GM12878 (cell line): ENCODE measurements around the gene BEAN1. TPM values are rescaled to one million over a fixed set of nuclear protein-coding genes. Genes with fewer than 3 reads are reported as not detected.

Experiments
- ATAC-seq: fragments of 200-7000 bp; cut with Tn5 transposase; 3 replicates; pipeline ENCODE4 v1.9.1; 2020; ENCODE audit warnings: mild to moderate bottlenecking, moderate library complexity
- BruUV-seq: library from RNA; stranded (reverse); fragments of 400-500 nt; replicated peaks from 2 replicates; lab custom pipeline; 2021; lab: Mats Ljungman, UMichigan
- CTCF ChIA-PET: fragments of 300-600 bp; sonication (Branson Sonifier 250); formaldehyde crosslinking; extraction: SDS; loops from one replicate; lab custom pipeline; 2021; ENCODE audit warnings: inconsistent platforms; lab: Yijun Ruan, JAX
- POLR2A ChIA-PET: fragments of 350-600 bp; formaldehyde crosslinking; extraction: SDS; loops from one replicate; lab custom pipeline; 2021; ENCODE audit warnings: inconsistent platforms; lab: Charles Lee
- RAD21 ChIA-PET: fragments of 300-600 bp; sonication (Branson Sonifier 250); formaldehyde crosslinking; loops from one replicate; lab custom pipeline; 2023; ENCODE audit warnings: antibody characterized with exemption; ENCODE audit not compliant: unreplicated experiment; lab: Charles Lee
- SMC1A ChIA-PET: fragments of 300-600 bp; sonication (Branson Sonifier 250); formaldehyde crosslinking; loops from one replicate; lab custom pipeline; 2023; ENCODE audit not compliant: unreplicated experiment, uncharacterized antibody; lab: Charles Lee
- DNase-seq: peaks from one replicate; pipeline ENCODE4 v3.0.0-alpha.2; 2011; ENCODE audit warnings: low read depth, low spot score
- FAIRE-seq: peaks from 3 replicates; lab custom pipeline; 2011; peaks lifted over from hg19 to GRCh38; lab: Jason Lieb, UNC
- H2AFZ ChIP-seq: 2 replicates; pipeline ENCODE4 v1.6.0; 2011; ENCODE audit warnings: low read depth, low read length, control low read depth; ENCODE audit not compliant: control insufficient read depth
- H3K27ac ChIP-seq: 2 replicates; pipeline ENCODE4 v1.5.1; 2011; ENCODE audit warnings: control low read depth; ENCODE audit not compliant: control insufficient read depth, insufficient read depth
- H3K27me3 ChIP-seq, 2 experiments: replicated peaks in 1 of 2; 2 replicates each; pipeline versions ENCODE4 v1.6.0 to v1.6.1; 2011; ENCODE audit warnings: low read length in 1 of 2; ENCODE audit not compliant: control insufficient read depth in 2 of 2, insufficient read depth in 2 of 2
- H3K36me3 ChIP-seq, 2 experiments: 2 replicates each; pipeline ENCODE4 v1.5.1; 2011; ENCODE audit warnings: low read length in 1 of 2; ENCODE audit not compliant: control insufficient read depth in 2 of 2, insufficient read depth in 2 of 2
- H3K4me1 ChIP-seq: 2 replicates; pipeline ENCODE4 v1.6.1; 2011; ENCODE audit warnings: mild to moderate bottlenecking, low read length, moderate library complexity, mixed read lengths; ENCODE audit not compliant: control insufficient read depth, insufficient read depth
- H3K4me2 ChIP-seq: 2 replicates; pipeline ENCODE4 v1.6.0; 2011; ENCODE audit warnings: control low read depth; ENCODE audit not compliant: control insufficient read depth, insufficient read depth
- H3K4me3 ChIP-seq: fragments of 200-600 bp; sonication (generic); 2 replicates; pipeline ENCODE4 v1.5.1; 2016
- H3K79me2 ChIP-seq: 2 replicates; pipeline ENCODE4 v1.6.0; 2011; ENCODE audit warnings: low read length; ENCODE audit not compliant: control insufficient read depth, insufficient read depth
- H3K9ac ChIP-seq: 2 replicates; pipeline ENCODE4 v1.8.0; 2011; ENCODE audit warnings: low read length, control low read depth, mixed read lengths; ENCODE audit not compliant: control insufficient read depth, insufficient read depth
- H3K9me3 ChIP-seq: replicated peaks from 3 replicates; pipeline ENCODE4 v1.5.1; 2011; ENCODE audit warnings: mild to moderate bottlenecking, low read length; ENCODE audit not compliant: control insufficient read depth, insufficient read depth
- H4K20me1 ChIP-seq: 2 replicates; pipeline ENCODE4 v1.6.0; 2011; ENCODE audit not compliant: control insufficient read depth, insufficient read depth
- BMI1 ChIP-seq: fragments of 450-650 bp; IDR thresholded peaks from 2 replicates; pipeline ENCODE4 v1.6.1; 2016; ENCODE audit warnings: mild to moderate bottlenecking, moderate library complexity, borderline replicate concordance
- CREM ChIP-seq: IDR thresholded peaks from 2 replicates; pipeline ENCODE4 v1.6.1; 2014; ENCODE audit warnings: antibody characterized with exemption, low read depth
- EP300 ChIP-seq, 2 experiments: fragments of 150-350 bp in 1 of 2; IDR thresholded peaks; 2 replicates each; pipeline ENCODE4 v1.6.1; 2011 to 2012; ENCODE audit warnings: low read depth in 2 of 2, low read length in 2 of 2, borderline replicate concordance in 1 of 2, improper control_type of control experiment in 1 of 2, inconsistent platforms in 1 of 2; ENCODE audit not compliant: control insufficient read depth in 1 of 2
- IKZF1 ChIP-seq: fragments of 450-650 bp; conservative IDR thresholded peaks from 2 replicates; pipeline ENCODE4 v1.6.1; 2017; ENCODE audit warnings: antibody characterized with exemption, mild to moderate bottlenecking
- KAT2A ChIP-seq: conservative IDR thresholded peaks from 2 replicates; pipeline ENCODE4 v1.6.1; 2011; ENCODE audit warnings: low read depth, low read length; ENCODE audit not compliant: control insufficient read depth
- NFXL1 ChIP-seq: fragments of 450-650 bp; IDR thresholded peaks from 2 replicates; pipeline ENCODE4 v1.6.1; 2017; ENCODE audit warnings: antibody characterized with exemption, mild to moderate bottlenecking, borderline replicate concordance
- PML ChIP-seq: IDR thresholded peaks from 2 replicates; pipeline ENCODE4 v1.6.1; 2012; ENCODE audit warnings: low read length, inconsistent platforms
- RUNX3 ChIP-seq: IDR thresholded peaks from 2 replicates; pipeline ENCODE4 v1.6.1; 2012; ENCODE audit warnings: low read length, inconsistent platforms
- SIX5 ChIP-seq: IDR thresholded peaks from 2 replicates; pipeline ENCODE4 v1.6.1; 2011; ENCODE audit warnings: mild to moderate bottlenecking, low read depth, low read length, moderate library complexity; ENCODE audit not compliant: severe bottlenecking
- ZBTB33 ChIP-seq: fragments of 450-650 bp; IDR thresholded peaks from 2 replicates; pipeline ENCODE4 v1.6.1; 2017; ENCODE audit warnings: mild to moderate bottlenecking
- ZBTB40 ChIP-seq: fragments of 450-650 bp; IDR thresholded peaks from 2 replicates; pipeline ENCODE4 v1.6.1; 2016; ENCODE audit warnings: mild to moderate bottlenecking, moderate library complexity, borderline replicate concordance
- WGBS: methylation state at CpG from one replicate; pipeline ENCODE4 v1.1.6; 2016; ENCODE audit warnings: low lambda C conversion rate; ENCODE audit not compliant: insufficient replicate concordance, insufficient coverage; ENCODE audit errors: missing lambda C conversion rate; 5-methylcytosine and 5-hydroxymethylcytosine counted together
- in situ Hi-C: fragments of 300-500 bp; cut with MboI; formaldehyde crosslinking; loops from 9 replicates; pipeline ENCODE4 v1.14.3; 2018; ENCODE audit warnings: mixed read lengths
- intact Hi-C: fragments of 100-400 bp; cut with micrococcal nuclease; formaldehyde crosslinking; loops from one replicate; pipeline ENCODE4 v1.14.2; 2022; ENCODE audit not compliant: unreplicated experiment
- polyA plus RNA-seq, 11 experiments: library from polyadenylated mRNA; depleted of rRNA in 4 of 11; unstranded in 6 of 11; stranded (reverse) in 5 of 11; fragments of >200 nt; fragmentation: Nextera tagmentation in 4 of 11; fragmentation: Illumina TruSeq in 1 of 11; extraction: Ambion mirVana in 4 of 11; extraction: Trizol in 1 of 11; gene quantifications; 1 replicate in 1 of 11; 2 replicates in 10 of 11; pipeline versions ENCODE4 v1.2.1 to v1.2.3, GENCODE V29; 2011 to 2016; ENCODE audit warnings: inconsistent platforms in 2 of 11, missing spikeins in 2 of 11, low read depth in 1 of 11
- total RNA-seq, 4 experiments: library from RNA; depleted of rRNA in 3 of 4; stranded (reverse); fragments of >200 nt in 3 of 4; fragmentation: Illumina TruSeq in 1 of 4; extraction: Trizol in 1 of 4; gene quantifications; 2 replicates each; pipeline versions ENCODE4 v1.2.1 to v1.2.3, GENCODE V29; 2013 to 2021

The BEAN1 gene
- total and polyA plus RNA-seq, 10 of the 15 experiments (the other 5 are each of a cell fraction or from before 2014, with no cell fraction given), result not detected

GRCh38 chr16:66473654-66474519 is 46.8 kb downstream of the BEAN1 start (continued):
- TF ChIP-seq ZBTB33 (no peak), KAT2A (no peak)

- no peaks in the 10 kb centered on the region for H3K79me2 ChIP-seq
- ATAC-seq, result peak; percentile 90
- in situ Hi-C loops, result loop anchor here (5.0 kb wide), 1 partner anchor 67 kb away; no protein-coding TSS in a partner anchor
- no peaks in the 10 kb centered on the region for H3K9me3 ChIP-seq
- no peak overlapping the region for H2AFZ ChIP-seq
- H3K4me2 ChIP-seq, result no peak overlapping the region
- no peak overlapping the region for H3K9ac ChIP-seq
- intact Hi-C loops, result no loop called here
- H4K20me1 ChIP-seq, result no peaks in the 10 kb centered on the region
- ChIA-PET CTCF (interaction anchor here (0.7 to 6.4 kb wide), 8 partner anchors 9 to 176 kb away, joined by 3 to 61 read pairs (median 6); no protein-coding TSS in a partner anchor), SMC1A (interaction anchor here (1.0 to 5.9 kb wide), 5 partner anchors 8 to 115 kb away, joined by 3 to 36 read pairs (median 7); no protein-coding TSS in a partner anchor), POLR2A (interaction anchor here (0.6 kb wide), 1 partner anchor 122 kb away, joined by 3 read pairs; no protein-coding TSS in a partner anchor), RAD21 (interaction anchor here (0.8 to 1.7 kb wide), 5 partner anchors 41 to 115 kb away, joined by 3 to 5 read pairs (median 3); no protein-coding TSS in a partner anchor)
- H3K27me3 ChIP-seq, result peaks cover 0 to 3% of the 10 kb centered on the region in 2 experiments; a peak in 1 of 4 replicates
- H3K36me3 ChIP-seq, result no peaks in the 10 kb centered on the region
- 0% methylated on average over 4 of the region's 4 CpGs for WGBS
- DNase-seq, result peak; percentile 9
- H3K27ac ChIP-seq, result no peak overlapping the region
- no peaks in the 10 kb centered on the region for H3K4me1 ChIP-seq
- H3K4me3 ChIP-seq, result no peak overlapping the region
- no TSS peak for BruUV-seq
- peak; percentile 41 for FAIRE-seq
- peak; percentile 80 for TF ChIP-seq RUNX3
- no peak for TF ChIP-seq ZBTB33
- no peak for TF ChIP-seq ZBTB40
- TF ChIP-seq SIX5, result peak; percentile 4
- no peak for TF ChIP-seq PML
- TF ChIP-seq CREM, result peak; percentile 50; the same call in 1 of the 2 replicates
- TF ChIP-seq BMI1, result 0 out of 2 replicates have a peak, but pooled peaks have one; percentile 20
- peak; percentile 90 for TF ChIP-seq IKZF1
- TF ChIP-seq NFXL1, result peak; percentile 81; the same call in 1 of the 2 replicates
- no peak for TF ChIP-seq EP300 (IDR thresholded peaks at IDR 0.05; ENCODE audit: borderline replicate concordance in 1 of 2, control insufficient read depth in 1 of 2, low read depth in 2 of 2, low read length in 2 of 2)
Measured at GRCh38 chr16:66474750-66475199, 47.7 kb downstream of the BEAN1 start.
